BE2C (cell line): ENCODE results near the gene HHLA2.

Experiments
- DNase-seq: peaks from one replicate; pipeline ENCODE4 v3.0.0-alpha.2; 2020
- H3K27me3 ChIP-seq: fragments of 250-450 bp; sonication (Bioruptor Pico); 2 replicates; pipeline ENCODE4 v1.5.1; 2020; ENCODE audit warnings: mild to moderate bottlenecking
- H3K36me3 ChIP-seq: fragments of 250-450 bp; sonication (Bioruptor Pico); 2 replicates; pipeline ENCODE4 v1.5.1; 2020; ENCODE audit warnings: mild to moderate bottlenecking
- H3K4me1 ChIP-seq: fragments of 250-450 bp; sonication (Bioruptor Pico); 2 replicates; pipeline ENCODE4 v1.5.1; 2020
- H3K4me3 ChIP-seq: 2 replicates; pipeline ENCODE4 v1.5.1; 2011; ENCODE audit warnings: low read depth, low read length
- H3K9me3 ChIP-seq: fragments of 250-450 bp; sonication (Bioruptor Pico); 2 replicates; pipeline ENCODE4 v1.5.1; 2020
- TF ChIP-seq, protein P1 (sequence below): IDR thresholded peaks from 2 replicates; pipeline ENCODE4 v1.5.1; 2012; ENCODE audit warnings: mild to moderate bottlenecking, low read depth, low read length

The HHLA2 gene

GRCh38 chr3:108342837-108343486 is 46.6 kb downstream of the HHLA2 start:
- no peak overlapping the region for H3K4me3 ChIP-seq
- DNase-seq = no peak

GRCh38 chr3:108343491-108343890 is 47.1 kb downstream of the HHLA2 start:
- Histone ChIP-seq H3K9me3 (no peaks in the 10 kb centered on the region; the same call in 1 of the 2 replicates), H3K4me1 (no peaks in the 10 kb centered on the region), H3K36me3 (no peaks in the 10 kb centered on the region; the same call in 1 of the 2 replicates), H3K4me3 (no peak overlapping the region), H3K27me3 (no peaks in the 10 kb centered on the region)
- DNase-seq = no peak
- TF ChIP-seq, protein P1, sequence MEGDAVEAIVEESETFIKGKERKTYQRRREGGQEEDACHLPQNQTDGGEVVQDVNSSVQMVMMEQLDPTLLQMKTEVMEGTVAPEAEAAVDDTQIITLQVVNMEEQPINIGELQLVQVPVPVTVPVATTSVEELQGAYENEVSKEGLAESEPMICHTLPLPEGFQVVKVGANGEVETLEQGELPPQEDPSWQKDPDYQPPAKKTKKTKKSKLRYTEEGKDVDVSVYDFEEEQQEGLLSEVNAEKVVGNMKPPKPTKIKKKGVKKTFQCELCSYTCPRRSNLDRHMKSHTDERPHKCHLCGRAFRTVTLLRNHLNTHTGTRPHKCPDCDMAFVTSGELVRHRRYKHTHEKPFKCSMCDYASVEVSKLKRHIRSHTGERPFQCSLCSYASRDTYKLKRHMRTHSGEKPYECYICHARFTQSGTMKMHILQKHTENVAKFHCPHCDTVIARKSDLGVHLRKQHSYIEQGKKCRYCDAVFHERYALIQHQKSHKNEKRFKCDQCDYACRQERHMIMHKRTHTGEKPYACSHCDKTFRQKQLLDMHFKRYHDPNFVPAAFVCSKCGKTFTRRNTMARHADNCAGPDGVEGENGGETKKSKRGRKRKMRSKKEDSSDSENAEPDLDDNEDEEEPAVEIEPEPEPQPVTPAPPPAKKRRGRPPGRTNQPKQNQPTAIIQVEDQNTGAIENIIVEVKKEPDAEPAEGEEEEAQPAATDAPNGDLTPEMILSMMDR = no peak

More at GRCh38 chr3:108342837-108343486, 46.6 kb downstream of the HHLA2 start:
- Histone ChIP-seq H3K36me3 (no peaks in the 10 kb centered on the region; the same call in 1 of the 2 replicates), H3K4me1 (no peaks in the 10 kb centered on the region), H3K9me3 (no peaks in the 10 kb centered on the region; the same call in 1 of the 2 replicates), H3K27me3 (no peaks in the 10 kb centered on the region)
- TF ChIP-seq, protein P1 = no peak

- Histone ChIP-seq H3K27me3 (no peaks in the 10 kb centered on the region), H3K36me3 (no peaks in the 10 kb centered on the region; the same call in 1 of the 2 replicates), H3K9me3 (no peaks in the 10 kb centered on the region; the same call in 1 of the 2 replicates), H3K4me1 (no peaks in the 10 kb centered on the region), H3K4me3 (no peak overlapping the region)
- no peak for DNase-seq
- TF ChIP-seq, protein P1 = no peak
Observed at GRCh38 chr3:108345492-108346205, 49.3 kb downstream of the HHLA2 start.

GRCh38 chr3:108346301-108347227 is 50.2 kb downstream of the HHLA2 start:
- H3K9me3 ChIP-seq = no peaks in the 10 kb centered on the region; the same call in 1 of the 2 replicates
- TF ChIP-seq, protein P1 = no peak
- H3K36me3 ChIP-seq = no peaks in the 10 kb centered on the region; the same call in 1 of the 2 replicates
- no peak for DNase-seq
- no peaks in the 10 kb centered on the region for H3K4me1 ChIP-seq
- H3K27me3 ChIP-seq = no peaks in the 10 kb centered on the region
- H3K4me3 ChIP-seq = no peak overlapping the region

GRCh38 chr3:108352176-108352575 is 55.8 kb downstream of the HHLA2 start:
- 0 out of 2 replicates have a peak, but pooled peaks cover 3% of the 10 kb centered on the region for H3K4me1 ChIP-seq
- no peaks in the 10 kb centered on the region for H3K27me3 ChIP-seq
- no peak overlapping the region for H3K4me3 ChIP-seq
- no peaks in the 10 kb centered on the region; the same call in 1 of the 2 replicates for H3K9me3 ChIP-seq
- no peaks in the 10 kb centered on the region for H3K36me3 ChIP-seq
- TF ChIP-seq, protein P1 = no peak
- DNase-seq = no peak
